B cell (primary cell): Measurements from ENCODE around the gene NR3C2. TPM values are rescaled to one million over a fixed set of nuclear protein-coding genes. Genes with fewer than 3 reads are reported as not detected.

ENCODE experiments used
- ATAC-seq: fragments of 200-7000 bp; cut with Tn5 transposase; one replicate; pipeline ENCODE4 v1.10.0; 2021; ENCODE audit warnings: low read depth, mild to moderate bottlenecking, moderate number of reproducible peaks, moderate library complexity
- CTCF ChIA-PET: fragments of 350-600 bp; sonication (Branson Sonifier 250); formaldehyde crosslinking; loops from one replicate; lab custom pipeline; 2021; ENCODE audit warnings: antibody characterized with exemption, inconsistent platforms; lab: Charles Lee
- POLR2A ChIA-PET: fragments of 350-600 bp; sonication (Branson Sonifier 250); formaldehyde crosslinking; loops from one replicate; lab custom pipeline; 2021; ENCODE audit warnings: antibody characterized with exemption; lab: Charles Lee
- DNase-seq: peaks from one replicate; pipeline ENCODE4 v3.0.0; 2013
- H2AFZ ChIP-seq: 2 replicates; pipeline ENCODE4 v1.6.1; 2012; ENCODE audit warnings: mild to moderate bottlenecking, low read depth, low read length; ENCODE audit not compliant: insufficient read depth, poor library complexity, severe bottlenecking
- H3K27ac ChIP-seq, 2 donors: 1 replicate in 1 of 2; 2 replicates in 1 of 2; pipeline ENCODE4 v1.5.1; 2012 to 2013; ENCODE audit warnings: low read length in 2 of 2, mild to moderate bottlenecking in 2 of 2, moderate library complexity in 1 of 2
- H3K27me3 ChIP-seq, 4 experiments: fragments of 200-600 bp in 1 of 4; sonication (generic) in 1 of 4; replicated peaks in 1 of 4; 1 replicate in 2 of 4; 2 replicates in 2 of 4; pipeline versions ENCODE4 v1.6.1 to v1.7.0; 2013 to 2016; ENCODE audit warnings: low read length in 3 of 4, mild to moderate bottlenecking in 2 of 4, mixed read lengths in 1 of 4, moderate library complexity in 1 of 4; ENCODE audit not compliant: insufficient read depth in 4 of 4, control insufficient read depth in 3 of 4; ENCODE audit errors: control extremely low read depth in 1 of 4
- H3K36me3 ChIP-seq, 2 experiments: replicated peaks in 1 of 2; 1 replicate in 1 of 2; 2 replicates in 1 of 2; pipeline versions ENCODE4 v1.6.1 to v1.7.1; 2013; ENCODE audit warnings: low read length in 1 of 2; ENCODE audit not compliant: insufficient read depth in 2 of 2, control insufficient read depth in 1 of 2; ENCODE audit errors: control extremely low read depth in 1 of 2, extremely low read depth in 1 of 2
- H3K4me1 ChIP-seq, 2 donors: fragments of 200-600 bp in 1 of 2; sonication (generic) in 1 of 2; 1 replicate in 1 of 2; 2 replicates in 1 of 2; pipeline versions ENCODE4 v1.5.1 to v1.6.1; 2013 to 2017; ENCODE audit warnings: low read length in 2 of 2; ENCODE audit not compliant: control insufficient read depth in 2 of 2, insufficient read depth in 2 of 2
- H3K4me2 ChIP-seq: replicated peaks from 2 replicates; pipeline ENCODE3; 2012; ENCODE audit warnings: mild to moderate bottlenecking, low read depth, low read length; ENCODE audit not compliant: poor library complexity, severe bottlenecking
- H3K4me3 ChIP-seq, 5 experiments: fragments of 200-600 bp in 1 of 5; sonication (generic) in 1 of 5; 1 replicate in 3 of 5; 2 replicates in 2 of 5; pipeline versions ENCODE4 v1.5.1 to v1.7.0; 2011 to 2016; ENCODE audit warnings: low read length in 4 of 5, mild to moderate bottlenecking in 4 of 5, low read depth in 2 of 5, control low read depth in 1 of 5, moderate library complexity in 1 of 5; ENCODE audit not compliant: insufficient read depth in 1 of 5; ENCODE audit errors: control extremely low read depth in 1 of 5, extremely low read depth in 1 of 5
- H3K79me2 ChIP-seq: fragments of 200-600 bp; sonication (generic); one replicate; pipeline ENCODE4 v1.6.0; 2016; ENCODE audit warnings: low read length; ENCODE audit not compliant: control insufficient read depth, insufficient read depth
- H3K9ac ChIP-seq: fragments of 200-600 bp; sonication (generic); 2 replicates; pipeline ENCODE4 v1.6.1; 2017; ENCODE audit warnings: mild to moderate bottlenecking, low read length, moderate library complexity
- H3K9me3 ChIP-seq, 3 donors: one replicate each; pipeline versions ENCODE4 v1.6.1 to v1.7.1; 2013; ENCODE audit warnings: low read length in 2 of 3; ENCODE audit not compliant: control insufficient read depth in 2 of 3, insufficient read depth in 1 of 3; ENCODE audit errors: control extremely low read depth in 1 of 3
- H4K20me1 ChIP-seq: 2 replicates; pipeline ENCODE4 v1.6.0; 2012; ENCODE audit warnings: mild to moderate bottlenecking, low read length; ENCODE audit not compliant: insufficient read depth, control insufficient read depth, poor library complexity, severe bottlenecking
- H3K27ac Mint-ChIP-seq: one replicate; pipeline ENCODE4 v1.8.0; 2021; ENCODE audit warnings: mixed read lengths
- H3K27me3 Mint-ChIP-seq: one replicate; pipeline ENCODE4 v1.8.0; 2021; ENCODE audit warnings: mixed read lengths
- H3K4me1 Mint-ChIP-seq: one replicate; pipeline ENCODE4 v1.8.0; 2021; ENCODE audit warnings: mixed read lengths
- H3K4me3 Mint-ChIP-seq: one replicate; pipeline ENCODE4 v1.8.0; 2021; ENCODE audit warnings: mixed read lengths
- H3K9me3 Mint-ChIP-seq: one replicate; pipeline ENCODE4 v1.8.0; 2022; ENCODE audit warnings: mixed read lengths; ENCODE audit not compliant: insufficient read depth
- EZH2 ChIP-seq: IDR thresholded peaks from 2 replicates; pipeline ENCODE4 v1.6.1; 2012; ENCODE audit warnings: borderline replicate concordance, low read depth, mild to moderate bottlenecking, moderate library complexity, low read length; ENCODE audit not compliant: insufficient read depth, poor library complexity, severe bottlenecking
- WGBS: methylation state at CpG from one replicate; pipeline ENCODE4 v1.1.5; 2013; ENCODE audit warnings: missing lambda C conversion rate; ENCODE audit not compliant: insufficient coverage; 5-methylcytosine and 5-hydroxymethylcytosine counted together
- intact Hi-C: fragments of 100-400 bp; cut with micrococcal nuclease; formaldehyde crosslinking; loops from one replicate; pipeline ENCODE4 v1.10.0; 2022
- polyA plus RNA-seq: library from polyadenylated mRNA; depleted of rRNA; stranded (reverse); fragments of >200 nt; gene quantifications from 2 replicates; pipeline ENCODE4 v1.2.3, GENCODE V29; 2012
- total RNA-seq, 2 donors: library from RNA; stranded (reverse); fragments of 120-200 nt in 1 of 2; gene quantifications; 1 replicate in 1 of 2; 2 replicates in 1 of 2; pipeline versions ENCODE4 v1.2.3 to v1.2.4, GENCODE V29; 2013 to 2022
- TF ChIP-seq, protein P1 (sequence below): fragments of 200-600 bp; IDR thresholded peaks from one replicate; pipeline ENCODE4 v1.8.0; 2022; ENCODE audit warnings: antibody characterized with exemption, mild to moderate bottlenecking

NR3C2 gene
- total and polyA plus RNA-seq, 2 donors (not counting 1 experiment from before 2014, with no cell fraction given): 6.7 to 19.3 TPM

GRCh38 chr4:148391056-148391455 lies 51.2 kb downstream of the NR3C2 start:
- no peak overlapping the region for H3K27ac ChIP-seq
- H3K36me3 ChIP-seq: no peaks in the 10 kb centered on the region
- H2AFZ ChIP-seq: no peak overlapping the region
- no peaks in the 10 kb centered on the region for H3K27me3 Mint-ChIP-seq
- H3K4me3 Mint-ChIP-seq: no peak overlapping the region
- H3K9ac ChIP-seq: no peak overlapping the region
- ChIA-PET POLR2A (no interaction called here), CTCF (no interaction called here)
- no peaks in the 10 kb centered on the region for H3K9me3 Mint-ChIP-seq
- no peak overlapping the region for H3K27ac Mint-ChIP-seq
- TF ChIP-seq, protein P1, sequence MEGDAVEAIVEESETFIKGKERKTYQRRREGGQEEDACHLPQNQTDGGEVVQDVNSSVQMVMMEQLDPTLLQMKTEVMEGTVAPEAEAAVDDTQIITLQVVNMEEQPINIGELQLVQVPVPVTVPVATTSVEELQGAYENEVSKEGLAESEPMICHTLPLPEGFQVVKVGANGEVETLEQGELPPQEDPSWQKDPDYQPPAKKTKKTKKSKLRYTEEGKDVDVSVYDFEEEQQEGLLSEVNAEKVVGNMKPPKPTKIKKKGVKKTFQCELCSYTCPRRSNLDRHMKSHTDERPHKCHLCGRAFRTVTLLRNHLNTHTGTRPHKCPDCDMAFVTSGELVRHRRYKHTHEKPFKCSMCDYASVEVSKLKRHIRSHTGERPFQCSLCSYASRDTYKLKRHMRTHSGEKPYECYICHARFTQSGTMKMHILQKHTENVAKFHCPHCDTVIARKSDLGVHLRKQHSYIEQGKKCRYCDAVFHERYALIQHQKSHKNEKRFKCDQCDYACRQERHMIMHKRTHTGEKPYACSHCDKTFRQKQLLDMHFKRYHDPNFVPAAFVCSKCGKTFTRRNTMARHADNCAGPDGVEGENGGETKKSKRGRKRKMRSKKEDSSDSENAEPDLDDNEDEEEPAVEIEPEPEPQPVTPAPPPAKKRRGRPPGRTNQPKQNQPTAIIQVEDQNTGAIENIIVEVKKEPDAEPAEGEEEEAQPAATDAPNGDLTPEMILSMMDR: no peak
- no peak for TF ChIP-seq EZH2
- no peaks in the 10 kb centered on the region for H3K4me1 ChIP-seq
- peaks cover 10% of the 10 kb centered on the region for H3K4me1 Mint-ChIP-seq
- WGBS: no CpG with 5 or more reads among the region's 1 CpG
- no peak overlapping the region for H3K4me2 ChIP-seq
- DNase-seq (no peak), ATAC-seq (no peak)
- H3K79me2 ChIP-seq: no peaks in the 10 kb centered on the region
- intact Hi-C loops: no loop called here
- no peak overlapping the region for H3K4me3 ChIP-seq
- H3K9me3 ChIP-seq: no peaks in the 10 kb centered on the region
- H4K20me1 ChIP-seq: no peaks in the 10 kb centered on the region
- no peaks in the 10 kb centered on the region for H3K27me3 ChIP-seq

DNA sequence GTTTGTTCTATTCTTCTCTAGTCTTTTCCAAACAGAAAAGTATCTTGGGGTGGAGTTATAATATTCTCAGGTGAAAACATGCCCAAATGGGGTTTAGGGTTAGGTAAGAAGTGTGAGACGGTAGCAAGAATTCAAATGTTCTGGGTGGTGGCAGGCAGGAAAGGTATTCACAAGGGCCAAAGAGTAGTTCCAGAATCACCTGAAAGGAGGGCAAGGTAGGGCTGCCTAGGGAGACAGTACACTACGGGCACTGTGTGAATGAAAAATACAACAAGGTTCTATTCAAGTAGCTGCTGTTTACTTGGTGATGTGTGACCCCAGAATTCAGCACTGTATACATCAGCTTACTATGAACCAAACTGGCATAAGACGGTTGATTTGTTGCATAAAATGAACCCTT lies 51.9 kb downstream of the NR3C2 start:
- no peak for DNase-seq
- Histone ChIP-seq H3K27ac (no peak overlapping the region), H3K36me3 (no peaks in the 10 kb centered on the region), H3K4me2 (no peak overlapping the region), H3K4me1 (no peaks in the 10 kb centered on the region), H2AFZ (no peak overlapping the region), H3K9ac (no peak overlapping the region), H4K20me1 (no peaks in the 10 kb centered on the region), H3K27me3 (no peaks in the 10 kb centered on the region), H3K79me2 (no peaks in the 10 kb centered on the region), H3K4me3 (no peak overlapping the region), H3K9me3 (no peaks in the 10 kb centered on the region)
- ChIA-PET CTCF (no interaction called here), POLR2A (no interaction called here)
- 92% methylated on average over 2 of the region's 3 CpGs for WGBS
- Mint-ChIP-seq H3K4me3 (no peak overlapping the region), H3K9me3 (no peaks in the 10 kb centered on the region), H3K27me3 (no peaks in the 10 kb centered on the region), H3K4me1 (peaks cover 10% of the 10 kb centered on the region), H3K27ac (no peak overlapping the region)
- no peak for ATAC-seq
- no peak for TF ChIP-seq EZH2
- TF ChIP-seq, protein P1: no peak
- intact Hi-C loops: no loop called here
